PC-3 (cell line): Measurements from ENCODE around the gene EMX2.

ENCODE experiments used
- CTCF ChIP-seq: fragments of 300-600 bp; sonication (generic); conservative IDR thresholded peaks from 2 replicates; pipeline ENCODE4 v1.5.1; 2017; ENCODE audit warnings: antibody characterized with exemption, low read depth, mild to moderate bottlenecking, low read length
- EZH2 ChIP-seq: fragments of 300-600 bp; sonication (generic); IDR thresholded peaks from one replicate; pipeline ENCODE4 v1.6.1; 2017; ENCODE audit warnings: antibody characterized with exemption, mild to moderate bottlenecking, low read length; ENCODE audit not compliant: unreplicated experiment
- EZH2phosphoT487 ChIP-seq: fragments of 300-600 bp; sonication (generic); IDR thresholded peaks from 2 replicates; pipeline ENCODE4 v1.6.1; 2018; ENCODE audit warnings: mild to moderate bottlenecking, antibody characterized with exemption, low read length, borderline replicate concordance

- TF ChIP-seq EZH2 = no peak
- no peak for TF ChIP-seq CTCF
- TF ChIP-seq EZH2phosphoT487 = no peak
Measured at GRCh38 chr10:117591043-117591442, 48.5 kb downstream of the EMX2 start.
